HEK293 (cell line): Measurements from ENCODE around the gene MKX.

ENCODE experiments used
- CTCF ChIA-PET: fragments of 350-600 bp; formaldehyde crosslinking; extraction: SDS; loops from one replicate; lab custom pipeline; 2021; ENCODE audit warnings: antibody characterized with exemption; lab: Yijun Ruan, JAX
- POLR2A ChIA-PET: fragments of 300-600 bp; formaldehyde crosslinking; extraction: SDS; loops from one replicate; lab custom pipeline; 2020; ENCODE audit warnings: antibody characterized with exemption, inconsistent platforms; lab: Yijun Ruan, JAX
- H3K27ac ChIP-seq: fragments of 200-500 bp; sonication (Bioruptor generic); 2 replicates; pipeline ENCODE4 v1.5.1; 2014; ENCODE audit warnings: low read depth, low read length, control low read depth, inconsistent platforms; ENCODE audit errors: extremely low read depth
- H3K36me3 ChIP-seq, 2 experiments: fragments of 200-500 bp in 1 of 2; sonication (Bioruptor generic) in 1 of 2; 1 replicate in 1 of 2; 2 replicates in 1 of 2; pipeline ENCODE4 v1.5.1; 2014 to 2017; ENCODE audit warnings: inconsistent platforms in 2 of 2, low read length in 2 of 2; ENCODE audit not compliant: control insufficient read depth in 2 of 2, insufficient read depth in 1 of 2
- H3K4me1 ChIP-seq: fragments of 200-500 bp; sonication (Bioruptor generic); 2 replicates; pipeline ENCODE4 v1.5.1; 2014; ENCODE audit warnings: mild to moderate bottlenecking, low read length, inconsistent platforms; ENCODE audit not compliant: control insufficient read depth, insufficient read depth
- H3K4me3 ChIP-seq: 2 replicates; pipeline ENCODE4 v1.5.1; 2011; ENCODE audit warnings: low read depth, mild to moderate bottlenecking, control low read depth, low read length, moderate library complexity
- H3K9me3 ChIP-seq: fragments of 200-500 bp; sonication (Bioruptor generic); 2 replicates; pipeline ENCODE4 v1.5.1; 2014; ENCODE audit warnings: low read depth, low read length, inconsistent platforms; ENCODE audit not compliant: control insufficient read depth, insufficient read depth
- ATF2 ChIP-seq: fragments of 450-650 bp; formaldehyde crosslinking; IDR thresholded peaks from 2 replicates; pipeline ENCODE4 v1.5.1; 2016; ENCODE audit warnings: missing biosample characterization, missing genetic modification characterization, low read depth
- FEZF1 ChIP-seq: fragments of 450-650 bp; formaldehyde crosslinking; IDR thresholded peaks from 2 replicates; pipeline ENCODE4 v1.5.1; 2016; ENCODE audit warnings: missing biosample characterization, missing genetic modification characterization
- GLI2 ChIP-seq: fragments of 450-650 bp; formaldehyde crosslinking; IDR thresholded peaks from 2 replicates; pipeline ENCODE4; 2017; ENCODE audit warnings: missing biosample characterization, missing genetic modification characterization, low read depth, borderline replicate concordance
- KLF9 ChIP-seq: fragments of 450-650 bp; formaldehyde crosslinking; IDR thresholded peaks from 2 replicates; pipeline ENCODE4 v1.5.1; 2016; ENCODE audit warnings: missing biosample characterization, missing genetic modification characterization, low read depth
- SETDB1 ChIP-seq: IDR thresholded peaks from one replicate; pipeline ENCODE4 v1.6.1; 2017; ENCODE audit warnings: mild to moderate bottlenecking, low read length, moderate library complexity, mixed read lengths; ENCODE audit not compliant: insufficient read length
- SP3 ChIP-seq: fragments of 450-650 bp; formaldehyde crosslinking; IDR thresholded peaks from 2 replicates; pipeline ENCODE4 v1.5.1; 2016; ENCODE audit warnings: missing biosample characterization, missing genetic modification characterization
- TSHZ1 ChIP-seq: fragments of 450-650 bp; formaldehyde crosslinking; IDR thresholded peaks from 2 replicates; pipeline ENCODE4 v1.5.1; 2016; ENCODE audit warnings: missing biosample characterization, missing genetic modification characterization, borderline replicate concordance
- ZBTB10 ChIP-seq: fragments of 450-650 bp; formaldehyde crosslinking; IDR thresholded peaks from 2 replicates; pipeline ENCODE4 v1.5.1; 2016; ENCODE audit warnings: missing biosample characterization, missing genetic modification characterization
- ZBTB48 ChIP-seq: fragments of 450-650 bp; formaldehyde crosslinking; IDR thresholded peaks from 2 replicates; pipeline ENCODE4 v1.5.1; 2016; ENCODE audit warnings: missing biosample characterization, missing genetic modification characterization
- ZFP69B ChIP-seq: fragments of 450-650 bp; formaldehyde crosslinking; IDR thresholded peaks from 2 replicates; pipeline ENCODE4 v1.5.1; 2016; ENCODE audit warnings: missing biosample characterization, missing genetic modification characterization
- ZNF140 ChIP-seq: fragments of 450-650 bp; formaldehyde crosslinking; IDR thresholded peaks from 2 replicates; pipeline ENCODE4 v1.5.1; 2016; ENCODE audit warnings: missing biosample characterization, missing genetic modification characterization
- ZNF24 ChIP-seq: fragments of 450-650 bp; formaldehyde crosslinking; IDR thresholded peaks from 2 replicates; pipeline ENCODE4 v1.5.1; 2016; ENCODE audit warnings: missing biosample characterization, missing genetic modification characterization
- ZNF302 ChIP-seq: fragments of 450-650 bp; formaldehyde crosslinking; IDR thresholded peaks from 2 replicates; pipeline ENCODE4 v1.5.1; 2016; ENCODE audit warnings: missing biosample characterization, missing genetic modification characterization, low read depth
- ZNF394 ChIP-seq: fragments of 450-650 bp; formaldehyde crosslinking; IDR thresholded peaks from 2 replicates; pipeline ENCODE4 v1.5.1; 2016; ENCODE audit warnings: missing biosample characterization, missing genetic modification characterization, mild to moderate bottlenecking, moderate library complexity, borderline replicate concordance
- ZNF624 ChIP-seq: fragments of 450-650 bp; formaldehyde crosslinking; IDR thresholded peaks from 2 replicates; pipeline ENCODE4 v1.5.1; 2017; ENCODE audit warnings: missing biosample characterization, missing genetic modification characterization
- ZSCAN18 ChIP-seq: fragments of 450-650 bp; formaldehyde crosslinking; IDR thresholded peaks from 2 replicates; pipeline ENCODE4 v1.5.1; 2016; ENCODE audit warnings: missing biosample characterization, missing genetic modification characterization

MKX gene

GRCh38 chr10:27710014-27710413 is 35.6 kb downstream of the MKX start (continued):
- TF ChIP-seq ZBTB10 (tag by site-specific recombination) (no peak), SETDB1 (no peak), ATF2 (no peak), ZNF624 (tag by site-specific recombination) (no peak)

- ChIA-PET CTCF (interaction anchor here (1.4 kb wide), 1 partner anchor 16 kb away, joined by 3 read pairs; no protein-coding TSS in a partner anchor), POLR2A (no interaction called here)
- H3K27ac ChIP-seq: no peak overlapping the region
Observed at GRCh38 chr10:27709304-27709703, 36.3 kb downstream of the MKX start.

More at GRCh38 chr10:27709304-27709703, 36.3 kb downstream of the MKX start:
- Histone ChIP-seq H3K4me3 (no peak overlapping the region), H3K36me3 (no peaks in the 10 kb centered on the region; a peak in 1 of 3 replicates), H3K9me3 (no peaks in the 10 kb centered on the region), H3K4me1 (peaks cover 6% of the 10 kb centered on the region)
- TF ChIP-seq ZNF140: no peak
- TF ChIP-seq GLI2: no peak
- TF ChIP-seq TSHZ1: no peak
- TF ChIP-seq SP3 (tag by site-specific recombination): no peak
- TF ChIP-seq ZNF394 (tag by site-specific recombination): no peak
- no peak for TF ChIP-seq ZFP69B (tag by site-specific recombination)
- no peak for TF ChIP-seq ZNF24 (tag by site-specific recombination)
- no peak for TF ChIP-seq KLF9 (tag by site-specific recombination)
- no peak for TF ChIP-seq ZNF302 (tag by site-specific recombination)
- no peak for TF ChIP-seq ZSCAN18 (tag by site-specific recombination)
- no peak for TF ChIP-seq FEZF1
- no peak for TF ChIP-seq ZBTB48
